C4-2B (cell line): Measurements from ENCODE around the gene SKIC2.

Experiments used
- ZFX ChIP-seq: fragments of 450-650 bp; IDR thresholded peaks from 2 replicates; pipeline ENCODE4 v1.6.1; 2017
- TF ChIP-seq, protein P1 (sequence below): fragments of 450-650 bp; conservative IDR thresholded peaks from 2 replicates; pipeline ENCODE4 v1.5.1; 2017; ENCODE audit warnings: mild to moderate bottlenecking

DNA sequence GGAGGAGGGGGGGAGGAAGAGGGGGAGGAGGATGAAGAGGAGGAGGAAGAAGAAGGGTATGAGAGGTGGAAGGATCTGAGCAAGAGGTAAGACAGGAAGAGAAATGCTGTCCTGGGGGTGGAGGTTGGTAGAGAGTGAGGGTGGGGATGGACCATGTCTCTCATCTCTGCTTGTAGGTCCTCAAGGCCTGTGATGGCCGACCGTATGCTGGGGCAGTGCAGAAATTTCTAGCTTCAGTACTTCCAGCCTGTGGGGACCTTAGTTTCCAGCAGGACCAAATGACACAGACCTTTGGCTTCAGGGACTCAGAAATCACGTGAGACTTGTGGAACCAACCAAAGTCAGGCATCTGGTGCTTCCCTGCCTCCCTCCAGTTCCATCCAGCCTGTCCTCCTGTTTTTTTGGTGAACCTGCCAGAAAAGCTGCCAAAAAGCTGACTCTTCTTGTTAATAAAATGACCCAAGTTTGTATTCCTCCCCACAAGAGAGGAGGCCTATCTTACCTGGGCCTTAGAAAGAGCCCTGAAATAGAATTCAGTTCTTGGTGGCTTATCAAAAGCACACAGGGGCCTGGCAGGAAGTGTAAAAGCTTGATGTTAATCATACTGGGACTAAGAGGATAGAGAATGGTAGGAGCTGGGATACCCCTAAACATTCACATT, 20.4 kb downstream of the SKIC2 start:
- TF ChIP-seq, protein P1, sequence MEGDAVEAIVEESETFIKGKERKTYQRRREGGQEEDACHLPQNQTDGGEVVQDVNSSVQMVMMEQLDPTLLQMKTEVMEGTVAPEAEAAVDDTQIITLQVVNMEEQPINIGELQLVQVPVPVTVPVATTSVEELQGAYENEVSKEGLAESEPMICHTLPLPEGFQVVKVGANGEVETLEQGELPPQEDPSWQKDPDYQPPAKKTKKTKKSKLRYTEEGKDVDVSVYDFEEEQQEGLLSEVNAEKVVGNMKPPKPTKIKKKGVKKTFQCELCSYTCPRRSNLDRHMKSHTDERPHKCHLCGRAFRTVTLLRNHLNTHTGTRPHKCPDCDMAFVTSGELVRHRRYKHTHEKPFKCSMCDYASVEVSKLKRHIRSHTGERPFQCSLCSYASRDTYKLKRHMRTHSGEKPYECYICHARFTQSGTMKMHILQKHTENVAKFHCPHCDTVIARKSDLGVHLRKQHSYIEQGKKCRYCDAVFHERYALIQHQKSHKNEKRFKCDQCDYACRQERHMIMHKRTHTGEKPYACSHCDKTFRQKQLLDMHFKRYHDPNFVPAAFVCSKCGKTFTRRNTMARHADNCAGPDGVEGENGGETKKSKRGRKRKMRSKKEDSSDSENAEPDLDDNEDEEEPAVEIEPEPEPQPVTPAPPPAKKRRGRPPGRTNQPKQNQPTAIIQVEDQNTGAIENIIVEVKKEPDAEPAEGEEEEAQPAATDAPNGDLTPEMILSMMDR: no peak
- TF ChIP-seq ZFX: no peak
